ENCODE measurements around the gene DENND4C. TPM values are rescaled to one million over a fixed set of nuclear protein-coding genes. Genes with fewer than 3 reads are reported as not detected.
"Not testable (repeated sequence)": the region's sequence is repeated elsewhere in the genome, so short reads cannot be mapped to it uniquely, and the experiment has no call there.

The DENND4C gene
- total RNA-seq, 2 experiments from 2014 or later, result 17.4 to 18.5 TPM

DNA sequence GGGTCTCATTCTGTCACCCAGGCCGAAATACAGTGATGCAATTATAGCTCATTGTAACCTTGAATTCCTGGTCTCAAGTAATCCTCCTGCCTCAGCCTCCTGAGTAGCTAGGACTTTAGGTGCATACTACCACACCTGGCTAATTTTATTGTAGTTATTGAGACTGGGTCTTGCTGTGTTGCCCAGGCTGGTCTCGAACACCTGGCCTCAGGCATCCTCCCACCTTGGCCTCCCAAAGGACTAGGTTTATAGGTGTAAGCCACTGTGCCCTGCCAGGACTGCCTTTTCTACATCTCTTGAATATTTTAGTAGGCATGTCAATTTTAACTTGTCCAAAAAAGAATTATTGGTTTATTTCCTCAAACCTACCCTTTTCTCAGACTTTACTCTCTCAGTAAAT, 16.9 kb downstream of the DENND4C start:
- CTCF ChIA-PET, result interaction anchor here (1.3 kb wide), 1 partner anchor 17 kb away, joined by 4 read pairs; the partner anchor contains the start of gene DENND4C
- DNase-seq (no peak), ATAC-seq (no peak)
- POLR2A ChIA-PET, result interaction anchor here (0.6 kb wide), 1 partner anchor 48 kb away, joined by 4 read pairs; no protein-coding TSS in a partner anchor
- peaks cover 36% of the 10 kb centered on the region for H3K4me1 Mint-ChIP-seq (ENCODE audit: low read depth)
- H3K27me3 Mint-ChIP-seq, result no peaks in the 10 kb centered on the region
- peaks cover 13% of the 10 kb centered on the region for H3K36me3 Mint-ChIP-seq (ENCODE audit: low read depth)
- no peaks in the 10 kb centered on the region for H3K9me3 Mint-ChIP-seq
- intact Hi-C loops (cut with micrococcal nuclease), result no loop called here
- no peak overlapping the region for H3K27ac Mint-ChIP-seq
- TF ChIP-seq, protein P1, sequence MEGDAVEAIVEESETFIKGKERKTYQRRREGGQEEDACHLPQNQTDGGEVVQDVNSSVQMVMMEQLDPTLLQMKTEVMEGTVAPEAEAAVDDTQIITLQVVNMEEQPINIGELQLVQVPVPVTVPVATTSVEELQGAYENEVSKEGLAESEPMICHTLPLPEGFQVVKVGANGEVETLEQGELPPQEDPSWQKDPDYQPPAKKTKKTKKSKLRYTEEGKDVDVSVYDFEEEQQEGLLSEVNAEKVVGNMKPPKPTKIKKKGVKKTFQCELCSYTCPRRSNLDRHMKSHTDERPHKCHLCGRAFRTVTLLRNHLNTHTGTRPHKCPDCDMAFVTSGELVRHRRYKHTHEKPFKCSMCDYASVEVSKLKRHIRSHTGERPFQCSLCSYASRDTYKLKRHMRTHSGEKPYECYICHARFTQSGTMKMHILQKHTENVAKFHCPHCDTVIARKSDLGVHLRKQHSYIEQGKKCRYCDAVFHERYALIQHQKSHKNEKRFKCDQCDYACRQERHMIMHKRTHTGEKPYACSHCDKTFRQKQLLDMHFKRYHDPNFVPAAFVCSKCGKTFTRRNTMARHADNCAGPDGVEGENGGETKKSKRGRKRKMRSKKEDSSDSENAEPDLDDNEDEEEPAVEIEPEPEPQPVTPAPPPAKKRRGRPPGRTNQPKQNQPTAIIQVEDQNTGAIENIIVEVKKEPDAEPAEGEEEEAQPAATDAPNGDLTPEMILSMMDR (IDR thresholded peaks at IDR 0.05), result no peak
- H3K4me3 Mint-ChIP-seq, result no peak overlapping the region

DNA sequence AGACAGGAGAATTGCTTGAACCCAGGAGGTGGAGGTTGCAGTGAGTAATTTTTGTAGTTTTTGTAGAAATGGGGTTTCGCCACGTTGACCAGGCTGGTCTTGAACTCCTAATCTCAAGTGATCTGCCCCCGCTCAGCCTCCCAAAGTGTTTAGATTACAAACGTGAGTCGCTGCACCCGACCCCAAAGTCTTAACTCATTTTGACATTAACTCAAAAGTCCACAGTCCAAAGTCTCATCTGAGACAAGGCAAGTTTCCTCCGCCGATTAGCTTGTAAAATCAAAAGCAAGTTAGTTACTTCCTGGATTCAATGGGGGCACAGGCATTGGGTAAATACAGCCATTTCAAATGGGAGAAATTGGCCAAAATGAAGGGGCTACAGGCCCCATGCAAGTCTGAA, 19.9 kb downstream of the DENND4C start:
- H3K4me3 Mint-ChIP-seq; H3K27me3 Mint-ChIP-seq; H3K27ac Mint-ChIP-seq; intact Hi-C loops (cut with micrococcal nuclease); H3K9me3 Mint-ChIP-seq; POLR2A ChIA-PET; CTCF ChIA-PET; ATAC-seq: not testable (repeated sequence)
- Mint-ChIP-seq H3K4me1 (ENCODE audit: low read depth) (peaks cover 50% of the 10 kb centered on the region), H3K36me3 (ENCODE audit: low read depth) (peaks cover 13% of the 10 kb centered on the region)
- peak; percentile 14 for DNase-seq

DNA sequence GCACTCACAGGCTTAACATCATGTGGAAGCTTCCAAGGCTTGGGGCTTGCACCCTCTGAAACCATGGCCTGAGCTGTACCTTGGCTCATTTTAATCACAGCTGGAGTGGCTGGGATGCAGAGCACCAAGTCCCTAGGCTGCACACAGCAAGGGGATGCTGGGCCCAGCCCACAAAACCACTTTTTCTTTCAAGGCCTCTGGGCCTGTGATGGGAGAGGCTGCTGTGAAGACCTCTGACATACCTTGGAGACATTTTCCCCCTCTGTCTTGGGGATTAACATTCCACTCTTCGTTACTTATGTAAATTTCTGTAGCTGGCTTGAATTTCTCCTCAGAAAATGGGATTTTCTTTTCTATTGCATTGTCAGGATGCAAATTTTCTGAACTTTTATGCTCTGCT, 20.7 kb downstream of the DENND4C start:
- intact Hi-C loops (cut with micrococcal nuclease); DNase-seq; H3K4me3 Mint-ChIP-seq; CTCF ChIA-PET; H3K27me3 Mint-ChIP-seq; H3K27ac Mint-ChIP-seq; ATAC-seq; H3K9me3 Mint-ChIP-seq: not testable (repeated sequence)
- peaks cover 45% of the 10 kb centered on the region for H3K4me1 Mint-ChIP-seq (ENCODE audit: low read depth)
- peaks cover 11% of the 10 kb centered on the region for H3K36me3 Mint-ChIP-seq (ENCODE audit: low read depth)
- POLR2A ChIA-PET, result interaction anchor here (1.1 kb wide), 1 partner anchor 18 kb away, joined by 3 read pairs; no protein-coding TSS in a partner anchor

DNA sequence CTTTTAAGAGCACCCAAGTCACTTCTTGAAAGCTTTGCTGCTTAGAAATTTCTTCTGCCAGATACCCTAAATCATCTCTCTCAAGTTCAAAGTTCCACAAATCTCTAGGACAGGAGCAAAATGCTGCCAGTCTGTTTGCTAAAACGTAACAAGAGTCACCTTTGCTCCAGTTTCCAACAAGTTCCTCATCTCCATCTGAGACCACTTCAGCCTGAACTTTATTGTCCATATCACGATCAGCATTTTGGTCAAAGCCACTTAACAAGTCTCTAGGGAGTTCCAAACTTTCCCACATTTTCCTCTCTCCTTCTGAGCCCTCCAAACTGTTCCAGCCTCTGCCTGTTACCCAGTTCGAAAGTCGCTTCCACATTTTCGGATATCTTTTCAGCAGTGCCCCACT, 21.1 kb downstream of the DENND4C start:
- not testable (repeated sequence) for H3K27me3 Mint-ChIP-seq
- H3K4me1 Mint-ChIP-seq (ENCODE audit: low read depth), result peaks cover 42% of the 10 kb centered on the region

DNA sequence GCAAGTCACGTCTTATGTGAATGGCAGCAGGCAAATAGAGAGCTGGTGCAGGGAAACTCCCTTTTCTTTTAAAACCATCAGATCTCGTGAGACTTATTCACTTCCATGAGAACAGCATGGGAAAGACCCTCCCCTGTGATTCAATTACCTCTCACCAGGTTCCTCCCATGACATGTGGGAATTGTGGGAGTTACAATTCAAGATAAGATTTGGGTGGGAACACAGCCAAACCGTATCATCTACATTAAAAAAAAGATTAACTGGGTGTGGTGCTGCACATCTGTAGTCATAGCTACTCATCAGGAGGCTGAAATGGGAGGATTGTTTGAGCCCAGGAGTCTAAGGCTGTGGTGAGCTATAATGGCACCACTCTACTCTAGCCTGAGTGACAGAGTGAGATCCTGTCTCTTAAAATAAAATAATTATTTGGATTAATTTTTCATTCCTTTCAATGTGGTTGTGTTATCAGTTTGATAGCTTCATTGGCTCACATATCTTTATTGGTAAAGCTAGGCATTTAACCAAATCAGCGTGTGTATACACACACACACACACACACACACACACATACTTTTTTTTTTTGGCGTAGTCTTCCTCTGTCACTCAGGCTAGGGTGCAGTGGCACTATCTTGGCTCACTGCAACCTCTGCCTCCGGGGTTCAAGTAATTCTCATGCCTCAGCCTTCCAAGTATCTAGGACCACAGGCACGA, 21.8 kb downstream of the DENND4C start:
- Mint-ChIP-seq H3K4me3 (no peak overlapping the region), H3K4me1 (ENCODE audit: low read depth) (peaks cover 39% of the 10 kb centered on the region), H3K27ac (no peak overlapping the region), H3K9me3 (no peaks in the 10 kb centered on the region), H3K36me3 (ENCODE audit: low read depth) (peaks cover 11% of the 10 kb centered on the region), H3K27me3 (no peaks in the 10 kb centered on the region)
- TF ChIP-seq, protein P1 (IDR thresholded peaks at IDR 0.05), result no peak
- ChIA-PET POLR2A (interaction anchor here (0.8 to 1.1 kb wide), 2 partner anchors 15 to 17 kb away, joined by 3 read pairs; no protein-coding TSS in a partner anchor), CTCF (interaction anchor here (1.2 kb wide), 1 partner anchor 205 kb away, joined by 3 read pairs; no protein-coding TSS in a partner anchor)
- intact Hi-C loops (cut with micrococcal nuclease), result no loop called here
- no peak for ATAC-seq
- DNase-seq, result no peak

More for the DNA sequence above, 21.1 kb downstream of the DENND4C start:
- ATAC-seq; H3K27ac Mint-ChIP-seq; H3K4me3 Mint-ChIP-seq; intact Hi-C loops (cut with micrococcal nuclease); H3K9me3 Mint-ChIP-seq; DNase-seq: not testable (repeated sequence)
- ChIA-PET POLR2A (interaction anchor here (1.1 kb wide), 1 partner anchor 18 kb away, joined by 3 read pairs; no protein-coding TSS in a partner anchor), CTCF (interaction anchor here (1.2 kb wide), 1 partner anchor 205 kb away, joined by 3 read pairs; no protein-coding TSS in a partner anchor)
- H3K36me3 Mint-ChIP-seq (ENCODE audit: low read depth), result peaks cover 11% of the 10 kb centered on the region

DNA sequence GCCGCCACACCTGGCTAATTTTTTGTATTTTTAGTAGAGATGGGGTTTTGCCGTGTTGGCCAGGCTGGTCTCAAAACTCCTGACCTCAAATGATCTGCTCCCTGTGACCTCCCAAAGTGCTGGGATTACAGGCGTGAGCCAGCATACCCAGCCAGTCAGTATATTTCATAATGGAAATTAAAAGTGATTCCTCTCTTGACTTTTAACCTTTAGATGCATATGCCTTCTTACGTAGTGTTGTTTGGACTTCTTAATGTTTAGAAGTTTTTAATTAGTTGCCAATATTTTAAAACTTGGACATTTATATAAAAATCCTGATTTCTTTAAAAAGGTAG, 22.4 kb downstream of the DENND4C start:
- H3K27me3 Mint-ChIP-seq, result no peaks in the 10 kb centered on the region
- no peak overlapping the region for H3K27ac Mint-ChIP-seq
- no peak overlapping the region for H3K4me3 Mint-ChIP-seq
- no peak for DNase-seq
- H3K9me3 Mint-ChIP-seq, result no peaks in the 10 kb centered on the region
- H3K36me3 Mint-ChIP-seq (ENCODE audit: low read depth), result peaks cover 11% of the 10 kb centered on the region
- ChIA-PET CTCF (interaction anchor here (1.2 kb wide), 1 partner anchor 204 kb away, joined by 3 read pairs; no protein-coding TSS in a partner anchor), POLR2A (interaction anchor here (0.8 kb wide), 1 partner anchor 16 kb away, joined by 3 read pairs; no protein-coding TSS in a partner anchor)
- TF ChIP-seq, protein P1 (IDR thresholded peaks at IDR 0.05), result no peak
- H3K4me1 Mint-ChIP-seq (ENCODE audit: low read depth), result peaks cover 39% of the 10 kb centered on the region
- intact Hi-C loops (cut with micrococcal nuclease), result no loop called here
- ATAC-seq, result no peak
